HepG2 (cell line): Measurements from ENCODE around the gene STUB1. TPM values are rescaled to one million over a fixed set of nuclear protein-coding genes. Genes with fewer than 3 reads are reported as not detected.

ENCODE experiments used
- ESRRA ChIP-seq: sonication (generic); formaldehyde crosslinking; IDR thresholded peaks from 2 replicates; pipeline ENCODE4 v1.5.1; 2020; ENCODE audit warnings: mild to moderate bottlenecking, low read depth, missing genetic modification reagents
- HOXA5 ChIP-seq: sonication (generic); formaldehyde crosslinking; IDR thresholded peaks from 2 replicates; pipeline ENCODE4 v1.4.0; 2020; ENCODE audit warnings: missing genetic modification reagents
- MEIS1 ChIP-seq: sonication (generic); formaldehyde crosslinking; IDR thresholded peaks from 2 replicates; pipeline ENCODE4 v1.9.0; 2021; ENCODE audit warnings: mild to moderate bottlenecking, missing genetic modification reagents, moderate library complexity, borderline replicate concordance
- NCOA1 ChIP-seq: sonication (generic); formaldehyde crosslinking; IDR thresholded peaks from 2 replicates; pipeline ENCODE4 v1.9.0; 2021; ENCODE audit warnings: missing genetic modification reagents
- SALL2 ChIP-seq: sonication (generic); formaldehyde crosslinking; IDR thresholded peaks from 2 replicates; pipeline ENCODE4 v1.8.1; 2023; ENCODE audit warnings: mild to moderate bottlenecking, missing genetic modification reagents, inconsistent platforms
- THRA ChIP-seq: sonication (generic); formaldehyde crosslinking; IDR thresholded peaks from 2 replicates; pipeline ENCODE4 v1.4.0; 2020; ENCODE audit warnings: missing genetic modification reagents, borderline replicate concordance
- ZBTB38 ChIP-seq: sonication (generic); formaldehyde crosslinking; IDR thresholded peaks from 2 replicates; pipeline ENCODE4 v1.5.1; 2020; ENCODE audit warnings: mild to moderate bottlenecking, missing genetic modification reagents
- ZNF121 ChIP-seq: sonication (generic); formaldehyde crosslinking; IDR thresholded peaks from 2 replicates; pipeline ENCODE4 v1.5.0; 2020; ENCODE audit warnings: mild to moderate bottlenecking, missing genetic modification reagents
- ZNF362 ChIP-seq: sonication (generic); formaldehyde crosslinking; IDR thresholded peaks from 2 replicates; pipeline ENCODE4 v1.4.0; 2020; ENCODE audit warnings: missing genetic modification reagents, mild to moderate bottlenecking, borderline replicate concordance
- ZNF367 ChIP-seq: sonication (generic); formaldehyde crosslinking; IDR thresholded peaks from 2 replicates; pipeline ENCODE4 v1.4.0; 2020; ENCODE audit warnings: missing genetic modification reagents, borderline replicate concordance
- polyA plus RNA-seq, 8 experiments: library from polyadenylated mRNA; depleted of rRNA in 3 of 8; stranded (reverse) in 7 of 8; unstranded in 1 of 8; fragments of >200 nt; fragmentation: Illumina TruSeq in 4 of 8; extraction: Trizol in 4 of 8; gene quantifications; 2 replicates each; pipeline versions ENCODE4 v1.2.1 to v1.2.3, GENCODE V29; 2011 to 2016; ENCODE audit warnings: low read depth in 4 of 8, missing spikeins in 1 of 8, mixed read lengths in 1 of 8; ENCODE audit not compliant: insufficient read depth in 1 of 8
- total RNA-seq, 5 experiments: library from RNA; depleted of rRNA; stranded (reverse); fragments of >200 nt; fragmentation: Illumina TruSeq; extraction: Trizol; gene quantifications; 2 replicates each; pipeline ENCODE4 v1.2.3, GENCODE V29; 2016; ENCODE audit warnings: low read depth in 1 of 5
- TF ChIP-seq, protein P1 (sequence below): sonication (generic); formaldehyde crosslinking; conservative IDR thresholded peaks from 2 replicates; pipeline ENCODE4 v1.8.1; 2023; ENCODE audit warnings: missing genetic modification reagents
- TF ChIP-seq, protein P2 (sequence below): sonication (generic); formaldehyde crosslinking; IDR thresholded peaks from 2 replicates; pipeline ENCODE4 v1.4.0; 2020; ENCODE audit warnings: mild to moderate bottlenecking, missing genetic modification reagents, borderline replicate concordance
- TF ChIP-seq, protein P3 (sequence below): sonication (generic); formaldehyde crosslinking; IDR thresholded peaks from 2 replicates; pipeline ENCODE4 v1.4.0; 2020; ENCODE audit warnings: missing genetic modification reagents, borderline replicate concordance
- TF ChIP-seq, protein P4 (sequence below): sonication (generic); formaldehyde crosslinking; IDR thresholded peaks from 2 replicates; pipeline ENCODE4 v1.8.0; 2022; ENCODE audit warnings: low read depth, missing genetic modification reagents

The STUB1 gene
- total and polyA plus RNA-seq, 2 of the 13 experiments (the other 11 are each of a cell fraction or from before 2014, with no cell fraction given), result 52.9 to 78.2 TPM

DNA sequence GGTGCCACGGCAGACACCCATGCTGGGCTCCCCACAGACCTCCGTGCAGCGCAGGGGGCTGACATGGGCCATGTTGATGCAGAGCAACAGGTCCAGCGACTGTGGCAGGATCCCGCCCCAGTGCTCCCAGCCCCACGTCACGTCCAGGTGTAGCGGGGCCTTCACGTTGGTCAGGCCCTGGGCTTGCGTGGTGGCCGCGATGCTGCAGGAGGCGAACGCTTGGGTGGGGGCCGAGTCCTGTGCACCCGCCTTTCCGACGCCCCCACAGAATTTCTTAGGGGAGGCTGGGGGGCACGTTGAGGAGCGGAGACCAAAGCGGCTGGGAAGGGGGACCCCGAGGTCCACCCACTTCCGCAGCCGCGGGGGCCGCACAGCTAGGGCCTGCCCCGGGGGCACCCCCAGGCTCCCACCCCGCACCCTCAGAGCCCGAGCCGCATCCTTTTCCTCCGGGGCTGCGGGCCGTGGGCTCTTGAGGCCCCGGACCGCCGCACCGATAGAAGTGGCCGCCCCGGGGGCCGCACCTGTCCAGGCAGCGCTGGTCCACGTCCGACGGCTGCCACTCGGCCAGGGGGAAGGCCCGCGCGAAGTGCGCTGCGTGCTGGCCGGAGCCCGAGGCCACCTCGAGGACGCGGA lies 44.5 kb upstream of the STUB1 start (continued):
- TF ChIP-seq THRA (CRISPR knock-in tag), result no peak
- peak; percentile 40; the same call in 1 of the 2 replicates for TF ChIP-seq MEIS1 (CRISPR knock-in tag)
- TF ChIP-seq ZNF362 (CRISPR knock-in tag), result no peak
- TF ChIP-seq, protein P1, sequence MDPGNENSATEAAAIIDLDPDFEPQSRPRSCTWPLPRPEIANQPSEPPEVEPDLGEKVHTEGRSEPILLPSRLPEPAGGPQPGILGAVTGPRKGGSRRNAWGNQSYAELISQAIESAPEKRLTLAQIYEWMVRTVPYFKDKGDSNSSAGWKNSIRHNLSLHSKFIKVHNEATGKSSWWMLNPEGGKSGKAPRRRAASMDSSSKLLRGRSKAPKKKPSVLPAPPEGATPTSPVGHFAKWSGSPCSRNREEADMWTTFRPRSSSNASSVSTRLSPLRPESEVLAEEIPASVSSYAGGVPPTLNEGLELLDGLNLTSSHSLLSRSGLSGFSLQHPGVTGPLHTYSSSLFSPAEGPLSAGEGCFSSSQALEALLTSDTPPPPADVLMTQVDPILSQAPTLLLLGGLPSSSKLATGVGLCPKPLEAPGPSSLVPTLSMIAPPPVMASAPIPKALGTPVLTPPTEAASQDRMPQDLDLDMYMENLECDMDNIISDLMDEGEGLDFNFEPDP (CRISPR knock-in tag), result 0 out of 2 replicates have a peak, but pooled peaks have one; percentile 12
- TF ChIP-seq SALL2 (CRISPR knock-in tag), result 0 out of 2 replicates have a peak, but pooled peaks have one; percentile 63
- peak; percentile 78; the same call in 1 of the 2 replicates for TF ChIP-seq ESRRA (CRISPR knock-in tag)
- TF ChIP-seq, protein P2, sequence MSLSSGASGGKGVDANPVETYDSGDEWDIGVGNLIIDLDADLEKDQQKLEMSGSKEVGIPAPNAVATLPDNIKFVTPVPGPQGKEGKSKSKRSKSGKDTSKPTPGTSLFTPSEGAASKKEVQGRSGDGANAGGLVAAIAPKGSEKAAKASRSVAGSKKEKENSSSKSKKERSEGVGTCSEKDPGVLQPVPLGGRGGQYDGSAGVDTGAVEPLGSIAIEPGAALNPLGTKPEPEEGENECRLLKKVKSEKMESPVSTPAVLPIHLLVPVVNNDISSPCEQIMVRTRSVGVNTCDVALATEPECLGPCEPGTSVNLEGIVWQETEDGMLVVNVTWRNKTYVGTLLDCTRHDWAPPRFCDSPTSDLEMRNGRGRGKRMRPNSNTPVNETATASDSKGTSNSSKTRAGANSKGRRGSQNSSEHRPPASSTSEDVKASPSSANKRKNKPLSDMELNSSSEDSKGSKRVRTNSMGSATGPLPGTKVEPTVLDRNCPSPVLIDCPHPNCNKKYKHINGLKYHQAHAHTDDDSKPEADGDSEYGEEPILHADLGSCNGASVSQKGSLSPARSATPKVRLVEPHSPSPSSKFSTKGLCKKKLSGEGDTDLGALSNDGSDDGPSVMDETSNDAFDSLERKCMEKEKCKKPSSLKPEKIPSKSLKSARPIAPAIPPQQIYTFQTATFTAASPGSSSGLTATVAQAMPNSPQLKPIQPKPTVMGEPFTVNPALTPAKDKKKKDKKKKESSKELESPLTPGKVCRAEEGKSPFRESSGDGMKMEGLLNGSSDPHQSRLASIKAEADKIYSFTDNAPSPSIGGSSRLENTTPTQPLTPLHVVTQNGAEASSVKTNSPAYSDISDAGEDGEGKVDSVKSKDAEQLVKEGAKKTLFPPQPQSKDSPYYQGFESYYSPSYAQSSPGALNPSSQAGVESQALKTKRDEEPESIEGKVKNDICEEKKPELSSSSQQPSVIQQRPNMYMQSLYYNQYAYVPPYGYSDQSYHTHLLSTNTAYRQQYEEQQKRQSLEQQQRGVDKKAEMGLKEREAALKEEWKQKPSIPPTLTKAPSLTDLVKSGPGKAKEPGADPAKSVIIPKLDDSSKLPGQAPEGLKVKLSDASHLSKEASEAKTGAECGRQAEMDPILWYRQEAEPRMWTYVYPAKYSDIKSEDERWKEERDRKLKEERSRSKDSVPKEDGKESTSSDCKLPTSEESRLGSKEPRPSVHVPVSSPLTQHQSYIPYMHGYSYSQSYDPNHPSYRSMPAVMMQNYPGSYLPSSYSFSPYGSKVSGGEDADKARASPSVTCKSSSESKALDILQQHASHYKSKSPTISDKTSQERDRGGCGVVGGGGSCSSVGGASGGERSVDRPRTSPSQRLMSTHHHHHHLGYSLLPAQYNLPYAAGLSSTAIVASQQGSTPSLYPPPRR (CRISPR knock-in tag), result peak; percentile 75; the same call in 1 of the 2 replicates
- TF ChIP-seq, protein P3, sequence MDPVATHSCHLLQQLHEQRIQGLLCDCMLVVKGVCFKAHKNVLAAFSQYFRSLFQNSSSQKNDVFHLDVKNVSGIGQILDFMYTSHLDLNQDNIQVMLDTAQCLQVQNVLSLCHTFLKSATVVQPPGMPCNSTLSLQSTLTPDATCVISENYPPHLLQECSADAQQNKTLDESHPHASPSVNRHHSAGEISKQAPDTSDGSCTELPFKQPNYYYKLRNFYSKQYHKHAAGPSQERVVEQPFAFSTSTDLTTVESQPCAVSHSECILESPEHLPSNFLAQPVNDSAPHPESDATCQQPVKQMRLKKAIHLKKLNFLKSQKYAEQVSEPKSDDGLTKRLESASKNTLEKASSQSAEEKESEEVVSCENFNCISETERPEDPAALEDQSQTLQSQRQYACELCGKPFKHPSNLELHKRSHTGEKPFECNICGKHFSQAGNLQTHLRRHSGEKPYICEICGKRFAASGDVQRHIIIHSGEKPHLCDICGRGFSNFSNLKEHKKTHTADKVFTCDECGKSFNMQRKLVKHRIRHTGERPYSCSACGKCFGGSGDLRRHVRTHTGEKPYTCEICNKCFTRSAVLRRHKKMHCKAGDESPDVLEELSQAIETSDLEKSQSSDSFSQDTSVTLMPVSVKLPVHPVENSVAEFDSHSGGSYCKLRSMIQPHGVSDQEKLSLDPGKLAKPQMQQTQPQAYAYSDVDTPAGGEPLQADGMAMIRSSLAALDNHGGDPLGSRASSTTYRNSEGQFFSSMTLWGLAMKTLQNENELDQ (CRISPR knock-in tag), result no peak
- TF ChIP-seq, protein P4, sequence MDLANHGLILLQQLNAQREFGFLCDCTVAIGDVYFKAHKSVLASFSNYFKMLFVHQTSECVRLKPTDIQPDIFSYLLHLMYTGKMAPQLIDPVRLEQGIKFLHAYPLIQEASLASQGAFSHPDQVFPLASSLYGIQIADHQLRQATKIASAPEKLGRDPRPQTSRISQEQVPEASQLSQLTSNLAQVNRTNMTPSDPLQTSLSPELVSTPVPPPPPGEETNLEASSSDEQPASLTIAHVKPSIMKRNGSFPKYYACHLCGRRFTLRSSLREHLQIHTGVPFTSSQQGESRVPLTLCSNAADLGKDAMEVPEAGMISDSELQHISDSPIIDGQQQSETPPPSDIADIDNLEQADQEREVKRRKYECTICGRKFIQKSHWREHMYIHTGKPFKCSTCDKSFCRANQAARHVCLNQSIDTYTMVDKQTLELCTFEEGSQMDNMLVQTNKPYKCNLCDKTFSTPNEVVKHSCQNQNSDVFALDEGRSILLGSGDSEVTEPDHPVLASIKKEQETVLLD (CRISPR knock-in tag), result no peak
- TF ChIP-seq ZNF121 (CRISPR knock-in tag), result 0 out of 2 replicates have a peak, but pooled peaks have one; percentile 9
- TF ChIP-seq HOXA5 (CRISPR knock-in tag), result peak; percentile 32; the same call in 1 of the 2 replicates
- no peak for TF ChIP-seq ZNF367 (CRISPR knock-in tag)
- TF ChIP-seq NCOA1 (CRISPR knock-in tag), result no peak
- TF ChIP-seq ZBTB38 (CRISPR knock-in tag), result no peak
